Activated CD4-positive, alpha-beta T cell treated with anti-CD3 and anti-CD28 coated beads, Interleukin-2, amount 50 U/mL, for 4 hours (primary cell): ENCODE results near the gene CXXC4.

Experiments used
- DNase-seq, 2 experiments: peaks; one replicate each; pipeline ENCODE4 v3.0.0-alpha.2; 2020

The CXXC4 gene

GRCh38 chr4:104494822-104495559, at the start of gene CXXC4:
Gene CXXC4 (minus strand): TSS chr4:104494894. CDS start chr4:104491802, 3,092 bp downstream.
- no peak for DNase-seq

GRCh38 chr4:104533156-104533555, 38.5 kb upstream of the CXXC4 start:
- no peak for DNase-seq

DNA sequence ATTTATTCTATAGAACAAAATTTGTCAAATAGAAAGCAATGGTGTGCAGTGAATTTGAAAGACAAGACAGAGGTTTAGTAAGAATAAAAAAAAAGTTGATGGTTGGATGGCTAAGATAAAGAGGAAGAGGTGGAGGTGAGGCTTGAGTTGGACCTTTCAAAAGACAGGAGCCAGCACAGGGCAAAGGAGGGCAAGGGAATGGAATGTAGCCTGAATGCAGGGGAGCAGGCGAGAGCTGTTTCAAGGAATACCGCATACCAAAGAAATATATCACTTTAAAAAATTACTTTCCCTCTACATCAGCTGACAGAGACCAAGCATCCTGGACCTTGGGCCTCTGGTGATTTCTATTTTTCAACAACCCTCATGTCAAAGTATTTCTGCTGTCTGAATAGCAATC, 38.0 kb upstream of the CXXC4 start:
- DNase-seq: no peak

- DNase-seq: no peak
These were observed 36.7 kb upstream of the CXXC4 start for GRCh38 chr4:104531390-104531789.

DNA sequence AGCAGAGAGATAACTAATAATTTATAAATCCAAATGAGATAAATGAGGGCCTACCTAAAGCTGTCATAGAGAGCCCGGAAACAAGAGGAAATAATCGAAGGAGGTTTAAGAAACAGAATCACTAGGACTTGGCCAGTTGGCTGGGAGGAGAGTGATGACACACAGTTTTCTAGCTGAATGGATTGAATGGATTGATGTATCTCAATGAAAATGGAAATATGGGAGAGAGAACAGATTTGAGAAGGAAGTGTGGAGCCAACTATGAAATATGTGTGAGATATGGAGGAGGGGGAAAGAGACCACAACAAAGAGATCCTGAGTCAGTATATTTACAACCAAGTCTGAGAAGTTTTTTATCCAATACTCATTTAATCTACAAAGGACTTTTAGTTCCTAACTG, 35.7 kb upstream of the CXXC4 start:
- DNase-seq: no peak

GRCh38 chr4:104524591-104524990, 29.9 kb upstream of the CXXC4 start:
- DNase-seq: no peak

- DNase-seq: no peak
These were observed 29.3 kb upstream of the CXXC4 start for GRCh38 chr4:104524026-104524425.

DNA sequence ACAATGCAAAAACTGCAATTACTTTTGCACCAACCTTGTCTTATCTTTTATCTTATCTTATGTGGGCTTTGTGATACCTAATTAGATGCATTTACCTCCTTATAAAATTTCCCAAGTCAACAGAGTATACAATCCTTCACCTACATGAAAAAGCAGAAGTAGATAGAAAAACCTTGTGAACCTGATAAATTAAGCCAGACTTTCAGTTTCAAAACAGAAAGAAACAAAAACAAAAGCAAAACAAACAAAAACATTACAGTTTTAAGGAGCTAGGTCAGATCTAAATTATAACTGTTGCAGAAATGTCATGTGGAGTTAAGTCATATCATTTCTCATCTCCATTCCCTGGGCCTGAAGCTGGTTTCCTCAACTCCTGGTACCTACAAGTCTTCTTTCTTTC, 24.9 kb upstream of the CXXC4 start:
- DNase-seq: no peak

- no peak for DNase-seq
These were observed 22.2 kb upstream of the CXXC4 start for GRCh38 chr4:104516884-104517283.

DNA sequence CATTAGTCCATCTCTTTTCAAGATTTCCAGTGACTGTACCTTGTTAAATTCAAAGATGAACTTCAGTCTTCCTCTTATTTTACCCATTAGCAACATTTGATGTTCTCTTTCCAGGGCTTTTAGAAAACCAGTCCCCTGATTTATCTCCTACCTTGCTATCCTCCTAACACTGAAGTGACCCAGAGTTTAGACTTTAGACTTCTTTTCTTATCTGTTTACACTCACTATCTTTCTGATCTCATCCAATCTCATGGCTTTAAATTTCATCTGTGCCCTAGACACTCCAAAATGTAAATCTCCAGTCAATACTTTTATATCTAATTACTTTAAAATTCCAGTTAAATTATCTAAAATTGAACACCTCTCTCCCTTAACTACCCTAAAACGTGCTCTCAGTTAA, 13.5 kb upstream of the CXXC4 start:
- no peak for DNase-seq

DNA sequence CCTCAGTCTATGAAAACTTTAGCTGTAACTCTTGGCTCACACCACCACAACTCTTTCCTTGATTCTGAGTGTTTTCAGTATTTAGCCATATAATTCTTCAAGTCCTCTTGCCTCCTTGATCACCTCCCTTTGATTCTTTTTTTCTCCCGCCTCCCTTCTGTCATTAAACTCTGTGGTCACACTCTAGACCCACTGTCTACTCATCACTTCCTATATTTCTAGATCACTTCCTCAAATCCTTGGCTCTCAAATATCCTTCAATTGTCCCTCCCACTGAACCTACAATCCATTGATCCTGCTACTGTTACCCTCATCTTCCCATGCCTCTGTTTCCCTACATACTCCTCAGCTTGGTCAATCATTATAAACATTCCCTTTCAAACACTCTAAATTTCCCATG, 12.4 kb upstream of the CXXC4 start:
- DNase-seq: no peak

- no peak for DNase-seq
These were observed 9.8 kb upstream of the CXXC4 start for GRCh38 chr4:104504536-104504935.

DNA sequence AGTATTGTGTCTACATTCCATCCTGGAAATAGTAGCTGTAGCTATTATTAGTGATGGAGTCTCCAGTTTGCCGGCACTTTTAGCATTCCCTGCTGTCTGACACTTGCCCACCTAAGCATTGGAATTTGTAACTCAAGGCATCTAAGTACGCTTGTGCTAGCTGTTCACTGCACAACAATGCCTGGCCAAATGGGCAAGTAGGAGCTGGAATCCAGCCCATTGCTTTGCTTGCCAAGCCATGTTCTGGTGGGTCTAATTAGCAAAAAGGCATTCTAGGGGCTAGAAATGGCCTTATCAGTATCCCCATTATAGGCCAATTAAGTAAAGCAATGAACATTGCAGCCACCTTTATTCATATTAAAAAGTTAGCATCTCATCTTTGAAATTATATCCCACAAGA, 7.8 kb upstream of the CXXC4 start:
- DNase-seq: no peak

DNA sequence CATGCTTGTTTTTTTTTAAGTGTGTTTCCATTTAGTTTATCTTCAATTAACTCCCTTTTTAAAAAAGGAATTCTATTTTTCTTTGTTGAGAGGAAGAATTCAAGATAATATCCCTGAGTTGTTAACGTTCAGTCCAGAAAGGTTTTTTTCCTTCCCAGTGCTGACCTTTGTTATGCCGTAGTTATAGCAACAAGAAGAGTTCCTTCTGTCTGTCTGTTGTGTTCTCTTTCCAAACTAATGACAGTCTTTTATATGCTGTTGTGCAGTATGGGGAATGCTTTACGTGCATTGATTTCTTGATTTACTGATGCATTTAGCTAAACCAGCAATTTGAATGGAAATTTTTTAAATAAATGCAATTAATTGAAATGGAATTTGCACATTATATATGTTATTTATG, 6.6 kb upstream of the CXXC4 start:
- DNase-seq: no peak

- no peak for DNase-seq
These were observed 5.7 kb upstream of the CXXC4 start for GRCh38 chr4:104500442-104500841.

- DNase-seq: no peak
These were observed 509 bp downstream of the CXXC4 start for GRCh38 chr4:104494185-104494584.

- no peak for DNase-seq
These were observed 1.4 kb downstream of the CXXC4 start for GRCh38 chr4:104493081-104493831.

GRCh38 chr4:104492183-104492771, 2.4 kb downstream of the CXXC4 start:
- DNase-seq: no peak

DNA sequence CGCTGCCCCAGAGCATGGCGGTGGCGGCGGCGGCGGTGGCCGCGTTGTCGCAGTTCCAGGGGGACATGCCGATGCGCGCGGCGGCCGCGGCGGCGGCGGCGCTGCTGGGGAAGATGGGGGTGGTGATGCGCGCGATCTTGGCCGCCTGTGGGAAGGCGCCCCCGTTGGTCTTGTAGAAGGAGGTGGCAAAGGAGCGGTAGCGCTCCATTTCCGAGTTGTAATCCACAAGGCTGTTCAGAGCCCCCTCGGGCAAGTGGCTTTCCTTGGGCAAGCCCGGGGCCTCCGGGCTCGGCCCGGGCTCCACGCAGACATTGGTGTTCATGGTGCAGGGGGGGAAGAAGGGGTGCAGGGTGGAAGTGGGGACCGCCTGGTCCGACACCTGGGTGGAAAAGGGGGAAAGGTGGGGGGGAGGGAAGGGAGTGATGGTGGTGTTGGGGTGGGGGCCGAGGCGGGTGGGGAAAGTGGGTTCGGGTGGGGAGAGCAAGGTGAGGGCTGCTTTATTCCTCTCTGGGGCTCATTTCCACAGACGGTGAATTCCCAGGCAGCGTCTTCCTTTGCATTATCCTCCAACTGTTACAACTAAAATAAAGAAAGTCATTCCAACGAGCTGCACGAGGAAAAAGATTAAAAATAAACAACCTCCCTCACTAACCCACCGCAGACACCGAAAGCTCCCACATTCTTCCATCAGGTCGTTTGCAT, 3.1 kb downstream of the CXXC4 start:
- no peak for DNase-seq

DNA sequence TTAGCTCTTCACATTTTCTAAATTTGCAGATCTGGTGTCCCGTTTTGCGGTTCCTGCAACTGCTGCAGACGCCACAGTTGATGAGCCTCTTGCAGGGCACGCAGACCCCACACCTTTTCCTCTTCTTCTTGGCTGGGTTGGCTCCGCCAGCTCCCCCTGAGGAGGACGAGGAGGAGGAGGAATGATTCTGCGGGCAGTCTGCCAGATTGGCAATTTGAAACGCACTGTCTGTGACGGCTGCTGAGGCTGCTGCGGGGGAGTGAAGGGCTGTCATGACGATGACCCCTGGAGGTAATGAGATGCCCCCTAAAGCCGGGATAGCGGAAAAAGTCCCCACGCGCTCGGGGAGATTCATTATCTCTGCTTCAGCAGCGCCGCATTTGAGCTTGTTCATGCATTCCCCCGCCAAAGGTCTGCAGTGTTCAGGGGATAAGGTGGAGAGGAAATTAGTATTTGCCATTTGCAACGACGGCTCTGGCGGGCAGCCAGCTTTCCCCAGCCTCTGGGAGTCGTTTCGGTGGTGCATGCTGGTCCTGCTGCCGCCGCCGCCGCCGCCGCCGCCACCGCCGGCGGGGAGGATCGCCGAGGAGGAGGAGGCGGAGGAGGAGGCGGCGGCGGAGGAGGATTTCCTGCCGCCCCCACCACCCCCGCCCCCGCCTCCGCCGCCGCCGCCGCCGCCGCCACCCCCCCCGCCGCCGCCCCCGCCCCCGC, 3.8 kb downstream of the CXXC4 start:
- DNase-seq: peak in 1 of 2 experiments; percentile 36

- DNase-seq: no peak
These were observed 4.5 kb downstream of the CXXC4 start for GRCh38 chr4:104490096-104490769.

DNA sequence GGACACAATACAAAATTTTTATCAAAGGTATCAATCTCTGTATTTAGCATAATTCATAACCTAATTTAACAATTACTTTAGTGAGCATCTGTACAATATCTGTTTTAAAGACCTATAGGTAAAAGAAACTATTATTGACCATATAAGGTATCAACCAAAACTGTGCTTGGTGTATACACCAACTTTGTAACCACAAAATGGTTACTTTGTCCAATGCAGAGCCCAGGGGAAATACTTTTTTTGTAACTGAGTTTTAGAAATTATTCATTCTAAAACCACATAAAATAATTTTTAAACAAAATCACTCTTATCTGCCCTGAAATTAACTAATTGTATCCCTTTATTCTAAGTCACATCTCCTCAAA, 5.0 kb downstream of the CXXC4 start:
- DNase-seq: no peak
